ENCODE data around the gene SLC34A1. TPM values are rescaled to one million over a fixed set of nuclear protein-coding genes. Genes with fewer than 3 reads are reported as not detected.

Gene SLC34A1
- total and polyA plus RNA-seq, 2 of the 13 experiments (the other 11 are each of a cell fraction or from before 2014, with no cell fraction given): 0.03 to 0.20 TPM

- no peak for TF ChIP-seq KIAA2018 (CRISPR knock-in tag; IDR thresholded peaks at IDR 0.05; ENCODE audit: borderline replicate concordance)
Measured at GRCh38 chr5:177367323-177367848, 16.8 kb upstream of the SLC34A1 start (continued).
